Gastrocnemius medialis (tissue), 4 donors: Measurements from ENCODE around the gene IL17RB.

ENCODE experiments used
- POLR2A ChIP-seq, 2 donors: fragments of 450-650 bp; IDR thresholded peaks; one replicate each; pipeline ENCODE4 v1.6.1; 2017; ENCODE audit warnings: antibody characterized with exemption in 2 of 2, mild to moderate bottlenecking in 2 of 2, moderate library complexity in 2 of 2
- TF ChIP-seq, protein P1 (sequence below), 5 experiments: fragments of 450-650 bp in 3 of 5; fragments of 200-600 bp in 2 of 5; sonication (generic) in 2 of 5; IDR thresholded peaks in 4 of 5; conservative IDR thresholded peaks in 1 of 5; 1 replicate in 4 of 5; 2 replicates in 1 of 5; pipeline ENCODE4 v1.5.1; 2016 to 2019; ENCODE audit warnings: antibody characterized with exemption in 5 of 5, mild to moderate bottlenecking in 3 of 5, moderate library complexity in 3 of 5

DNA sequence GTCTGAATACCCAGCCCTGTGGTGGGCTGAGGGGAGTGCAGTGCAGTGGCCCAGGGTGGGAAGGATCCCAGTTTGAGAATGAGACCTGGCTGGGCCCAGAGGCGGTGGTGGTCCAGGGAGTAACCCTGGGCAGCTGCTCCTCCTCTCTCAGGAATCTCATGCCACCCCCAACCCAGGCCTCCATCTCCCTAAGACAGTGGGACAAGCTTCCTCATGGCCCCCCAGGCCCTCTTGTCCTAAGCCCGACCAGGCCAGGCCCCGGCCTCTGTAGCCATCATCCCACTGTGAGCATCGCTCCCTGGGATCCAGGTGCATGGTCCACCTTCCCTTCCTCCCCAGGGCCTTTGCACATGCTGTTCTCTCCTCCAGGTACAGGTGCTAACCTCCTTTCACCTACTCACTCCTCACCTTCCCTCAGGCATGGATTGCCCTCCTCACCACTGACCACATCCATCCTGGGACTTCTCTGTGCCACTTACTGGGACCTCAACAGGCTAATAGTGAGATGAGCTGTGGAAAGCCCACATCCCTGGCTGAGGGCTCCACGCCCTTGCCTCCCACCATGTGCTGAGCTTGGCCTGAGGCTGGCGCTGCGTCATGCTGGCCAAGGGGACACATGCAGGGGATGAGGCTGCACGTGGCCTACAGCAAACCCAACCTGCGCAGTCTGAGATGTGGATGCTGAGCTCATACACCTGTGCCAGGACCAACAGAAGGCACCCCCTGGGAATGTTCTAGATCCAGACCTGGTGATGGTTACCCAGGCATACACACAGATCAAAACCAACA is 10.1 kb upstream of the IL17RB start:
- no peak for TF ChIP-seq POLR2A (IDR thresholded peaks at IDR 0.05)
- TF ChIP-seq, protein P1, sequence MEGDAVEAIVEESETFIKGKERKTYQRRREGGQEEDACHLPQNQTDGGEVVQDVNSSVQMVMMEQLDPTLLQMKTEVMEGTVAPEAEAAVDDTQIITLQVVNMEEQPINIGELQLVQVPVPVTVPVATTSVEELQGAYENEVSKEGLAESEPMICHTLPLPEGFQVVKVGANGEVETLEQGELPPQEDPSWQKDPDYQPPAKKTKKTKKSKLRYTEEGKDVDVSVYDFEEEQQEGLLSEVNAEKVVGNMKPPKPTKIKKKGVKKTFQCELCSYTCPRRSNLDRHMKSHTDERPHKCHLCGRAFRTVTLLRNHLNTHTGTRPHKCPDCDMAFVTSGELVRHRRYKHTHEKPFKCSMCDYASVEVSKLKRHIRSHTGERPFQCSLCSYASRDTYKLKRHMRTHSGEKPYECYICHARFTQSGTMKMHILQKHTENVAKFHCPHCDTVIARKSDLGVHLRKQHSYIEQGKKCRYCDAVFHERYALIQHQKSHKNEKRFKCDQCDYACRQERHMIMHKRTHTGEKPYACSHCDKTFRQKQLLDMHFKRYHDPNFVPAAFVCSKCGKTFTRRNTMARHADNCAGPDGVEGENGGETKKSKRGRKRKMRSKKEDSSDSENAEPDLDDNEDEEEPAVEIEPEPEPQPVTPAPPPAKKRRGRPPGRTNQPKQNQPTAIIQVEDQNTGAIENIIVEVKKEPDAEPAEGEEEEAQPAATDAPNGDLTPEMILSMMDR (IDR thresholded peaks at IDR 0.05 in 4 of 5, conservative IDR thresholded peaks at IDR 0.05 in 1 of 5), result no peak
